Progenitor cell of endocrine pancreas (in vitro differentiated cells): Measurements from ENCODE around the gene CLCN3. TPM values are rescaled to one million over a fixed set of nuclear protein-coding genes. Genes with fewer than 3 reads are reported as not detected.

Experiments used
- DNase-seq: peaks from one replicate; pipeline ENCODE4 v3.0.0; 2021; ENCODE audit warnings: low spot score; ENCODE audit not compliant: unreplicated experiment
- H3K27ac Mint-ChIP-seq: 2 replicates; pipeline ENCODE4 v1.8.0; 2021; ENCODE audit warnings: mild to moderate bottlenecking, moderate library complexity, mixed read lengths
- H3K27me3 Mint-ChIP-seq: 2 replicates; pipeline ENCODE4 v1.8.0; 2021; ENCODE audit warnings: mixed read lengths
- H3K36me3 Mint-ChIP-seq: 2 replicates; pipeline ENCODE4 v1.8.0; 2022; ENCODE audit warnings: mixed read lengths; ENCODE audit not compliant: insufficient read depth
- H3K4me1 Mint-ChIP-seq: 2 replicates; pipeline ENCODE4 v1.8.0; 2021; ENCODE audit warnings: low read depth, mixed read lengths
- H3K4me3 Mint-ChIP-seq: 2 replicates; pipeline ENCODE4 v1.8.0; 2021; ENCODE audit warnings: low read depth, mild to moderate bottlenecking, moderate library complexity, mixed read lengths
- H3K9me3 Mint-ChIP-seq: 2 replicates; pipeline ENCODE4 v1.8.0; 2021; ENCODE audit warnings: low read depth, mixed read lengths
- CTCF ChIP-seq: fragments of 200-600 bp; sonication (generic); IDR thresholded peaks from one replicate; pipeline ENCODE4 v1.5.0; 2021; ENCODE audit warnings: antibody characterized with exemption, mild to moderate bottlenecking; ENCODE audit not compliant: unreplicated experiment
- total RNA-seq: library from RNA; stranded (reverse); gene quantifications from 2 replicates; pipeline ENCODE4 v1.2.1, GENCODE V29; 2021

Gene CLCN3
- total RNA-seq, 1 donor from 2014 or later, result 117 TPM

- no peaks in the 10 kb centered on the region for H3K27me3 Mint-ChIP-seq
Observed at GRCh38 chr4:169632896-169633295, 12.5 kb downstream of the CLCN3 start.

GRCh38 chr4:169634975-169635374 is 14.6 kb downstream of the CLCN3 start:
- Mint-ChIP-seq H3K9me3 (peaks cover 9% of the 10 kb centered on the region), H3K4me3 (peak overlapping the region; percentile 36), H3K4me1 (peaks cover 39% of the 10 kb centered on the region), H3K27me3 (no peaks in the 10 kb centered on the region), H3K36me3 (peaks cover 33% of the 10 kb centered on the region), H3K27ac (peak overlapping the region; percentile 85)
- DNase-seq, result no peak
- TF ChIP-seq CTCF, result no peak

More at GRCh38 chr4:169632896-169633295, 12.5 kb downstream of the CLCN3 start:
- no peak overlapping the region for H3K27ac Mint-ChIP-seq
- H3K4me3 Mint-ChIP-seq, result no peak overlapping the region
- DNase-seq, result no peak
- H3K36me3 Mint-ChIP-seq, result peaks cover 25% of the 10 kb centered on the region
- H3K9me3 Mint-ChIP-seq, result peaks cover 9% of the 10 kb centered on the region
- no peak for TF ChIP-seq CTCF
- H3K4me1 Mint-ChIP-seq, result peaks cover 43% of the 10 kb centered on the region

- Mint-ChIP-seq H3K4me3 (no peak overlapping the region), H3K27me3 (no peaks in the 10 kb centered on the region)
Observed at GRCh38 chr4:169640261-169640870, 20.0 kb downstream of the CLCN3 start.

GRCh38 chr4:169644802-169645201 is 24.4 kb downstream of the CLCN3 start:
- H3K4me3 Mint-ChIP-seq, result no peak overlapping the region

More at GRCh38 chr4:169640261-169640870, 20.0 kb downstream of the CLCN3 start:
- Mint-ChIP-seq H3K9me3 (no peaks in the 10 kb centered on the region), H3K36me3 (peaks cover 28% of the 10 kb centered on the region), H3K27ac (no peak overlapping the region), H3K4me1 (peaks cover 24% of the 10 kb centered on the region)
- DNase-seq, result no peak
- TF ChIP-seq CTCF, result no peak

GRCh38 chr4:169645627-169646026 is 25.2 kb downstream of the CLCN3 start:
- H3K9me3 Mint-ChIP-seq, result no peaks in the 10 kb centered on the region
- H3K27ac Mint-ChIP-seq, result peak overlapping the region; percentile 6
- no peak overlapping the region for H3K4me3 Mint-ChIP-seq
- no peak for DNase-seq
- H3K4me1 Mint-ChIP-seq, result peaks cover 23% of the 10 kb centered on the region
- H3K27me3 Mint-ChIP-seq, result no peaks in the 10 kb centered on the region
- no peak for TF ChIP-seq CTCF
- H3K36me3 Mint-ChIP-seq, result peaks cover 9% of the 10 kb centered on the region

More at GRCh38 chr4:169644802-169645201, 24.4 kb downstream of the CLCN3 start:
- TF ChIP-seq CTCF, result no peak
- DNase-seq, result no peak
- Mint-ChIP-seq H3K36me3 (peaks cover 9% of the 10 kb centered on the region), H3K27me3 (no peaks in the 10 kb centered on the region), H3K9me3 (no peaks in the 10 kb centered on the region), H3K27ac (no peak overlapping the region), H3K4me1 (peaks cover 20% of the 10 kb centered on the region)
